ENCODE data around the gene GRAMD2A. TPM values are rescaled to one million over a fixed set of nuclear protein-coding genes. Genes with fewer than 3 reads are reported as not detected.
A peak's percentile ranks its signal among the peaks of the same experiment; 100 is the strongest.

The GRAMD2A gene
- total RNA-seq, 4 donors from 2014 or later = 1.1 to 2.9 (median 2.2) TPM

DNA sequence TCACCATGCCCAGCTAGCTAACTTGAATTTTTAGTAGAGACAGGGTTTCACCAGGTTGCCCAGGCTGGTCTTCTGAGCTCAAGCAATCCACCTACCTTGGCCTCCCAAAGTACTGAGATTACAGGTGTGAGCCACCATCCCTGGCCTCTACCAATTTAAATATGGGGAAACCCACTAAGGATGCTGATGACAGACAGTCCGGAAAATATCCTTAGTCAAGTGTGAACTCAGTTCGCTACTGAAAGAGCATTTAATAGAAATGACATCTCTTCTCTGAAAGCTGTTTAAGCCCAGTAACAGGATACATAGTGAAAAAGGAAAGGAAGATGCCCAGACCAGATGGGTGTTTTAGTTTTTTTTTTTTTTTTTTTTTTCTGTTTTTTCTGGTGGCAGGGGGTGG, 7.7 kb upstream of the GRAMD2A start:
- H3K4me1 ChIP-seq = peaks cover 0 to 29% (median 8%) of the 10 kb centered on the region in 4 donors
- TF ChIP-seq POLR2A (IDR thresholded peaks at IDR 0.05) (no peak), EP300 (IDR thresholded peaks at IDR 0.05) (no peak)
- TF ChIP-seq, protein P1, sequence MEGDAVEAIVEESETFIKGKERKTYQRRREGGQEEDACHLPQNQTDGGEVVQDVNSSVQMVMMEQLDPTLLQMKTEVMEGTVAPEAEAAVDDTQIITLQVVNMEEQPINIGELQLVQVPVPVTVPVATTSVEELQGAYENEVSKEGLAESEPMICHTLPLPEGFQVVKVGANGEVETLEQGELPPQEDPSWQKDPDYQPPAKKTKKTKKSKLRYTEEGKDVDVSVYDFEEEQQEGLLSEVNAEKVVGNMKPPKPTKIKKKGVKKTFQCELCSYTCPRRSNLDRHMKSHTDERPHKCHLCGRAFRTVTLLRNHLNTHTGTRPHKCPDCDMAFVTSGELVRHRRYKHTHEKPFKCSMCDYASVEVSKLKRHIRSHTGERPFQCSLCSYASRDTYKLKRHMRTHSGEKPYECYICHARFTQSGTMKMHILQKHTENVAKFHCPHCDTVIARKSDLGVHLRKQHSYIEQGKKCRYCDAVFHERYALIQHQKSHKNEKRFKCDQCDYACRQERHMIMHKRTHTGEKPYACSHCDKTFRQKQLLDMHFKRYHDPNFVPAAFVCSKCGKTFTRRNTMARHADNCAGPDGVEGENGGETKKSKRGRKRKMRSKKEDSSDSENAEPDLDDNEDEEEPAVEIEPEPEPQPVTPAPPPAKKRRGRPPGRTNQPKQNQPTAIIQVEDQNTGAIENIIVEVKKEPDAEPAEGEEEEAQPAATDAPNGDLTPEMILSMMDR (IDR thresholded peaks at IDR 0.05) = no peak
- H3K36me3 ChIP-seq = peaks cover 10 to 100% (median 57%) of the 10 kb centered on the region in 3 donors
- H3K27ac ChIP-seq = no peak overlapping the region
- no peaks in the 10 kb centered on the region for H3K9me3 ChIP-seq
- no peak overlapping the region for H3K4me3 ChIP-seq
- no peak for DNase-seq (ENCODE audit: low spot score in 2 of 2)
- WGBS, 2 donors = 89 to 93% methylated on average over 2 of the region's 2 CpGs
- H3K27me3 ChIP-seq = no peaks in the 10 kb centered on the region

DNA sequence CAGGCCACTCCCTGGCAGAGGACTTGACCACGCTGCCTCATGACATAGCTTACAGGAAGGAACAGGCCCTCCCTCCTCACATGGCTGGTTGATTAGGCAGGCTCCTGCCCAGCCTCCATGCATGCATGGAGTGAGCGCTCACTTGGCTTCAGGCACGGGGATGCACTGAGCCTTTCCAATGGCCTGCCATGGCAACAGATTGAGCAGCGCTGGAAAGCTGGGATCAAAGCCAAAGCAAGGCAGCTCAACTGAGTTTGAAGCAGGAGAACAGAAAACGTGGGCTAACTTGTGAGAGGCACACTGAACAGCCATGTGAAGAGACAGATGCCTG, 5.9 kb upstream of the GRAMD2A start:
- no peak for DNase-seq (ENCODE audit: low spot score in 2 of 2)
- Histone ChIP-seq H3K36me3 (peaks cover 4 to 99% (median 55%) of the 10 kb centered on the region in 3 donors), H3K4me3 (no peak overlapping the region), H3K27ac (peak overlapping the region in 2 of 4 donors; percentile 31 to 69), H3K27me3 (no peaks in the 10 kb centered on the region), H3K4me1 (peaks cover 0 to 29% (median 8%) of the 10 kb centered on the region in 4 donors), H3K9me3 (no peaks in the 10 kb centered on the region)
- TF ChIP-seq EP300 (IDR thresholded peaks at IDR 0.05) = peak in 1 of 2 donors; percentile 39
- TF ChIP-seq, protein P1 (IDR thresholded peaks at IDR 0.05) = no peak
- 16 to 19% methylated on average over 5 of the region's 5 CpGs for WGBS, 2 donors

DNA sequence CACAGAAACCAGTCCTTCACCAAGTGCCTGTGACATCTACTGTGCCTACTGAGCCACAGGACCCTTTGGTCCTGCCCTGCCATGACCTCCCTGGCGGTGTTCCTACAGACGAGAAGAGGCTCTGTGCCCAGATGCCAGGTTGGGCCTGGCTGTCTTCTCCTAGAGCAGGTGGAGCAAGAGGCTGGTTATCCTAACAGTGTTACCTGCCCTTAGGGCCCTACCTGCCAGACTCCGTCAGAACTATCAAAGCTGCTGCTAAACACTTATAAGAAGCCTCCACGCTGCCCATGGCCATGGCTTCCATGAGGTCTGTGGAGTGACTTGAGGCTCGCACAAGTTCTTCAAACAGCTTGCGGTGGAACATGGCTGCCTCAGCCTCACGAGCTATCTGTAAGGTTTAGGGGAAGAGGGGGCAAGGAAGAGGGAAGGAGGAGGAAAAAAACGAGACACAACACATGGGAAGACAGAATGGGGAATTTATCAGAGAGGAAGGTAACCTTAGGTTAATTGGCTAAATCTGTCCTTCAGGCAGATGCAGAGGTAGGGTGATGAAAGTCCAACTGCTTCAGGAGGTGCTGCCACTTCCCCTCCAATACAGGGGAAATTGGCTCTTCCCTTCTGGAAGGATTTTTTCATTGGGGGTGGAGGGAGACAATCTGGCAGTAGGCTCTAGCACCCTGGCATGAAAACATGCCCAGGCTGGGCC, 5.4 kb upstream of the GRAMD2A start:
- peaks cover 2 to 95% (median 53%) of the 10 kb centered on the region in 3 donors for H3K36me3 ChIP-seq
- H3K9me3 ChIP-seq = no peaks in the 10 kb centered on the region
- H3K27ac ChIP-seq = peak overlapping the region in 2 of 4 donors; percentile 31 to 69
- peaks cover 0 to 29% (median 8%) of the 10 kb centered on the region in 4 donors for H3K4me1 ChIP-seq
- H3K4me3 ChIP-seq = no peak overlapping the region
- no peak for TF ChIP-seq POLR2A (IDR thresholded peaks at IDR 0.05)
- no peak for DNase-seq (ENCODE audit: low spot score in 2 of 2)
- WGBS, 2 donors = 81 to 87% methylated on average over 8 of the region's 8 CpGs
- no peaks in the 10 kb centered on the region for H3K27me3 ChIP-seq

DNA sequence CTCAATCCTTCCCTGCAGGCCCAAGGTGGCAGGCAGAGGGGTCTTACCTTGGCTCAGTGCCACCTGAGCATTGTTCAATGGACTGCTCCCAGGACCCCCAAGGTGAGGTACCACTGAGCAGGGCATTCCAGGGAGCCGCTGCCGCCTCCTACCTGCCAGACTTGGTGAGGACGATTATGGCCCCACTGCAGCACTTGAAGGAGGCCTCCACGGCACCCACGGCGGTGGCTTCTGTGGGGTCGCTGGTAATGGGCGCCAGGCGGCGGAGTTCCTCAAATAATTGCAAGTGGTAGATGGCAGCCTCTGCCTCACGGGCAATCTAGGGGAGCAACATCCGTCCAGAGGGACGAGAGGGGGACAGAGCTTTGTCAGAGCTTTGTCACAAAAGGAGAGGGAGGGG, 4.7 kb upstream of the GRAMD2A start:
- no peak overlapping the region for H3K4me3 ChIP-seq
- TF ChIP-seq, protein P1 (IDR thresholded peaks at IDR 0.05) = no peak
- no peak for DNase-seq (ENCODE audit: low spot score in 2 of 2)
- WGBS, 2 donors = 87 to 90% methylated on average over 13 of the region's 13 CpGs
- H3K27me3 ChIP-seq = no peaks in the 10 kb centered on the region
- peak overlapping the region in 2 of 4 donors; percentile 31 to 69 for H3K27ac ChIP-seq
- H3K9me3 ChIP-seq = no peaks in the 10 kb centered on the region
- H3K36me3 ChIP-seq = peaks cover 0 to 88% (median 46%) of the 10 kb centered on the region in 3 donors
- peaks cover 0 to 31% (median 8%) of the 10 kb centered on the region in 4 donors for H3K4me1 ChIP-seq

DNA sequence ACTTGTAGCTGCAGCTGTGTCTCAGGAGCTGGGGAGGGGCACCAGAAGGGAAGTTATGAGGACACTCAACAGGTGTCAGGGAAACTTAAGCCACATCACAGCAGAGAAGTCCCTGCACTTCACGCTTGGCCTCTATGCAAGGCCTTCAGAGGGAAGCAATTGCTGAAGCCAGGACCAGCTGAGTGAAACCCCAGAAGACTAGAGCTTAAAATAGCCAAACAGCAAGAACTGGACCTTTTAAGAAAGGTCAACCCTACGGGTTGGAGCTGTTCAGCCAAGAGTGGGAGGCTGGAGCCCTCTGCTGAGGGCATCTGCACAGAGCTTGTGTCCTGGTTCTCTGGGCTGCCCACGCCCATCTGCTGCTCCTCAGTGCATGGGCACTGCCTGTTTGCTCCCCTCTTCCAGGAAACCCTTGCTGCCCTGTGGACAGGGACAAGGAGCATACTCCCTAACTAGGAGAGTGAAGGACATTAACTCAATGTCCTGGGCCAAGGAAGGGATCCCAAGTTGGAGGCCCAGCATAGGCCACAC, 3.9 kb upstream of the GRAMD2A start:
- Histone ChIP-seq H3K27ac (peak overlapping the region in 2 of 4 donors; percentile 23 to 39), H3K27me3 (no peaks in the 10 kb centered on the region), H3K4me3 (no peak overlapping the region), H3K9me3 (no peaks in the 10 kb centered on the region), H3K36me3 (peaks cover 0 to 80% (median 38%) of the 10 kb centered on the region in 3 donors), H3K4me1 (peaks cover 0 to 40% (median 8%) of the 10 kb centered on the region in 4 donors)
- no peak for DNase-seq (ENCODE audit: low spot score in 2 of 2)
- TF ChIP-seq, protein P1 (IDR thresholded peaks at IDR 0.05) = no peak
- TF ChIP-seq EP300 (IDR thresholded peaks at IDR 0.05) = no peak
- no peak for TF ChIP-seq POLR2A (IDR thresholded peaks at IDR 0.05)
- 40 to 67% methylated on average over 3 of the region's 3 CpGs for WGBS, 2 donors

Data from tibial nerve (tissue), 4 donors.